Adrenal gland (tissue), 5 donors: ENCODE results near the gene UBALD2.

Experiments used
- POLR2A ChIP-seq, 2 donors: fragments of 450-650 bp; IDR thresholded peaks; one replicate each; pipeline ENCODE4 v1.6.1; 2017; ENCODE audit warnings: antibody characterized with exemption in 2 of 2, mild to moderate bottlenecking in 2 of 2, moderate library complexity in 1 of 2
- TF ChIP-seq, protein P1 (sequence below), 6 experiments: fragments of 450-650 bp in 4 of 6; fragments of 200-600 bp in 2 of 6; sonication (generic) in 1 of 6; IDR thresholded peaks; 1 replicate in 5 of 6; 2 replicates in 1 of 6; pipeline versions ENCODE4 v1.5.1 to v1.8.0; 2016 to 2021; ENCODE audit warnings: antibody characterized with exemption in 6 of 6, mild to moderate bottlenecking in 2 of 6, moderate library complexity in 1 of 6
- donor health status: DM: no; HTN: no; CAD: no.

GRCh38 chr17:76268991-76269981, 4.1 kb downstream of the UBALD2 start:
- TF ChIP-seq POLR2A (IDR thresholded peaks at IDR 0.05): no peak
- TF ChIP-seq, protein P1, sequence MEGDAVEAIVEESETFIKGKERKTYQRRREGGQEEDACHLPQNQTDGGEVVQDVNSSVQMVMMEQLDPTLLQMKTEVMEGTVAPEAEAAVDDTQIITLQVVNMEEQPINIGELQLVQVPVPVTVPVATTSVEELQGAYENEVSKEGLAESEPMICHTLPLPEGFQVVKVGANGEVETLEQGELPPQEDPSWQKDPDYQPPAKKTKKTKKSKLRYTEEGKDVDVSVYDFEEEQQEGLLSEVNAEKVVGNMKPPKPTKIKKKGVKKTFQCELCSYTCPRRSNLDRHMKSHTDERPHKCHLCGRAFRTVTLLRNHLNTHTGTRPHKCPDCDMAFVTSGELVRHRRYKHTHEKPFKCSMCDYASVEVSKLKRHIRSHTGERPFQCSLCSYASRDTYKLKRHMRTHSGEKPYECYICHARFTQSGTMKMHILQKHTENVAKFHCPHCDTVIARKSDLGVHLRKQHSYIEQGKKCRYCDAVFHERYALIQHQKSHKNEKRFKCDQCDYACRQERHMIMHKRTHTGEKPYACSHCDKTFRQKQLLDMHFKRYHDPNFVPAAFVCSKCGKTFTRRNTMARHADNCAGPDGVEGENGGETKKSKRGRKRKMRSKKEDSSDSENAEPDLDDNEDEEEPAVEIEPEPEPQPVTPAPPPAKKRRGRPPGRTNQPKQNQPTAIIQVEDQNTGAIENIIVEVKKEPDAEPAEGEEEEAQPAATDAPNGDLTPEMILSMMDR (IDR thresholded peaks at IDR 0.05): no peak
